ENCODE results near the gene COL23A1. TPM values are rescaled to one million over a fixed set of nuclear protein-coding genes. Genes with fewer than 3 reads are reported as not detected.

The COL23A1 gene
- total RNA-seq, 2 experiments from 2014 or later, result 0.11 TPM; not detected in 1

DNA sequence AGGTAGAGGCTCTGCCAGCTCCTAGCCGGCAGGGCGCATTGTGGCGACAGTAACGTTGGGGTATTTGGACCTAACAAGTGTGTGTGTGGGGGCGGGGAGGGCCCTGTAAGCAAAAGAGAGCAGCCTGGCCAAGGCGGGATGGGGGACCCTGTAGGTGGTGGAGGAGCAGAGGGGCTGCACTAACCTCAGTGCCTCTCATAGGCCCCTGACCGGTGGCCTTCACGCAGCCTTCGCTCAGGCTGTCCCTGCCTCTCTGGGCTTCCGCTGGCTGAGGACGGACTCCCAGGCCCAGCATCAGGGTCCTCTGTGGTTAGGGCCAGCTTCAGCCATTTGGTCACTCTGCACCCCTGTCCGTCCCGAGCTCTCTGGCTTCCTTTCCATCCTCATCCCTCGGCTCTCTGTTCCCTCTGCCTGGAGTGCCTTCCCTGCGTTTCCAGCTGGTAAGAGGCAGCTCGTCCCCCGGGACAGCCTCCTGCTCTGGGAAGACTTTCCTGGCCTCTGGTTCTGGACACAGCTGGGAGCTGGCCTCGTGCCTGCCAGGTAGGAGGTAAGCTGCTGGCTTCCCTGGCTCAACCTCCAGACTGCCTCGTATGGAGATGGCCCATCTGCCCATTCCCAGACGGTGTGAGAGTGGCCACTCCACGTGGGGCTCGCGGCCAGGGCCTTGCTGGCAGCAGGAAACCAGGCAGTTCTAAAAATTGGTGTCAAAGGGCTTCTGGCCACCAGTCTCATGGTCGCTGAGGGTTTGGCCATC is 318.3 kb downstream of the COL23A1 start:
- DNase-seq, result no peak
- CTCF ChIA-PET, result interaction anchor here (6.3 kb wide), 1 partner anchor 10 kb away, joined by 35 read pairs; no protein-coding TSS in a partner anchor
- intact Hi-C loops (cut with micrococcal nuclease), result no loop called here
- H3K4me3 Mint-ChIP-seq, result no peak overlapping the region
- H3K36me3 Mint-ChIP-seq (ENCODE audit: low read depth), result no peaks in the 10 kb centered on the region
- no peaks in the 10 kb centered on the region for H3K4me1 Mint-ChIP-seq (ENCODE audit: low read depth)
- POLR2A ChIA-PET, result interaction anchor here (0.6 kb wide), 2 partner anchors 67 to 320 kb away, joined by 3 read pairs; no protein-coding TSS in a partner anchor
- H3K9me3 Mint-ChIP-seq, result no peaks in the 10 kb centered on the region
- ATAC-seq, result no peak
- TF ChIP-seq, protein P1, sequence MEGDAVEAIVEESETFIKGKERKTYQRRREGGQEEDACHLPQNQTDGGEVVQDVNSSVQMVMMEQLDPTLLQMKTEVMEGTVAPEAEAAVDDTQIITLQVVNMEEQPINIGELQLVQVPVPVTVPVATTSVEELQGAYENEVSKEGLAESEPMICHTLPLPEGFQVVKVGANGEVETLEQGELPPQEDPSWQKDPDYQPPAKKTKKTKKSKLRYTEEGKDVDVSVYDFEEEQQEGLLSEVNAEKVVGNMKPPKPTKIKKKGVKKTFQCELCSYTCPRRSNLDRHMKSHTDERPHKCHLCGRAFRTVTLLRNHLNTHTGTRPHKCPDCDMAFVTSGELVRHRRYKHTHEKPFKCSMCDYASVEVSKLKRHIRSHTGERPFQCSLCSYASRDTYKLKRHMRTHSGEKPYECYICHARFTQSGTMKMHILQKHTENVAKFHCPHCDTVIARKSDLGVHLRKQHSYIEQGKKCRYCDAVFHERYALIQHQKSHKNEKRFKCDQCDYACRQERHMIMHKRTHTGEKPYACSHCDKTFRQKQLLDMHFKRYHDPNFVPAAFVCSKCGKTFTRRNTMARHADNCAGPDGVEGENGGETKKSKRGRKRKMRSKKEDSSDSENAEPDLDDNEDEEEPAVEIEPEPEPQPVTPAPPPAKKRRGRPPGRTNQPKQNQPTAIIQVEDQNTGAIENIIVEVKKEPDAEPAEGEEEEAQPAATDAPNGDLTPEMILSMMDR (IDR thresholded peaks at IDR 0.05), result no peak
- H3K27me3 Mint-ChIP-seq, result no peaks in the 10 kb centered on the region
- no peak overlapping the region for H3K27ac Mint-ChIP-seq

DNA sequence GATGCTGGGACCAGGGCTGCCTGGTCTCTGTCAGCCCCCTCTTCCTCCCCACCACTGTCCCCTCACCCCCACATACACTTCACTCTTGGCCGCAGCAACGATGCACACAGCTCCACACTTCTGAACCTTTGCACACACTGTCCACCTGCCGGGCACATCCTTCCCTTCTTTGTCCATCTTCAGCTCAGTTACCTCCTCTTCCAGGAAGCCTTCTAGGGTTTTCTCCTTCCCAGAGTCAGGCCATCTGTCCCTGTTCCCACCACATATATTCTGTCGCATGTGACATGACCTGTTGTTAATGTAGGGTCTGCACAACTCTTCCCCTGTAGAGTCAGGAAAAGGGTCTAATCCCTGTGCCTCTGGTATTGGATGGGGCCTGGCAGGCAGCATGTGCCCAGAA is 319.0 kb downstream of the COL23A1 start:
- Mint-ChIP-seq H3K36me3 (ENCODE audit: low read depth) (no peaks in the 10 kb centered on the region), H3K9me3 (no peaks in the 10 kb centered on the region), H3K27ac (no peak overlapping the region), H3K27me3 (no peaks in the 10 kb centered on the region), H3K4me3 (no peak overlapping the region), H3K4me1 (ENCODE audit: low read depth) (no peaks in the 10 kb centered on the region)
- POLR2A ChIA-PET, result no interaction called here
- CTCF ChIA-PET, result interaction anchor here (6.3 kb wide), 1 partner anchor 11 kb away, joined by 35 read pairs; no protein-coding TSS in a partner anchor
- DNase-seq (no peak), ATAC-seq (no peak)
- intact Hi-C loops (cut with micrococcal nuclease), result no loop called here
- TF ChIP-seq, protein P1 (IDR thresholded peaks at IDR 0.05), result no peak

- DNase-seq (no peak), ATAC-seq (no peak)
- no peaks in the 10 kb centered on the region for H3K36me3 Mint-ChIP-seq (ENCODE audit: low read depth)
- H3K9me3 Mint-ChIP-seq, result no peaks in the 10 kb centered on the region
- no peak overlapping the region for H3K4me3 Mint-ChIP-seq
- TF ChIP-seq, protein P1 (IDR thresholded peaks at IDR 0.05), result no peak
- intact Hi-C loops (cut with micrococcal nuclease), result no loop called here
- CTCF ChIA-PET, result interaction anchor here (1.8 kb wide), 1 partner anchor 15 kb away, joined by 4 read pairs; no protein-coding TSS in a partner anchor
- POLR2A ChIA-PET, result no interaction called here
- no peaks in the 10 kb centered on the region for H3K27me3 Mint-ChIP-seq
- no peaks in the 10 kb centered on the region for H3K4me1 Mint-ChIP-seq (ENCODE audit: low read depth)
- H3K27ac Mint-ChIP-seq, result no peak overlapping the region
These were observed 320.7 kb downstream of the COL23A1 start for GRCh38 chr5:178269499-178269898.

DNA sequence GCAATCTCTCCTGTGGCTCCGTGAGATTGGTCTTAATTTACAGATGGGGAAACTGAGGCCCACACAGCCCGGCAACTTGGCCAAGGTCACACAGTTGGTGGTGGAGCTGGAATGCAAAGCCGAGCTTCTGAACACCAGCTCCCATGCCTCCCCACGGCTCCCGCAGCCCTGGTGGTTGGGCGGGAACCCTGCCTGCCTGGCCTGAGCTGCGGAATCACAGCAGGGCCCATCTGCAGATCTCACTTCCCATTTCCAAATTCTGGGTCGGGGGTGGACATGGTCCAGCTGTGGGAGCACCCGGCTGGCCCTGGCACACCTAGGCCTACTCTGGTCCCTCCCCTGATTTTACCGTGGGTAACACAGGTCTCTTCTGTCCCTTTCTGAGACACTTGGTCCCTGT is 322.3 kb downstream of the COL23A1 start:
- no peaks in the 10 kb centered on the region for H3K27me3 Mint-ChIP-seq
- peaks cover 5% of the 10 kb centered on the region for H3K9me3 Mint-ChIP-seq
- CTCF ChIA-PET, result interaction anchor here (1.8 kb wide), 1 partner anchor 16 kb away, joined by 4 read pairs; no protein-coding TSS in a partner anchor
- H3K4me1 Mint-ChIP-seq (ENCODE audit: low read depth), result no peaks in the 10 kb centered on the region
- intact Hi-C loops (cut with micrococcal nuclease), result no loop called here
- H3K27ac Mint-ChIP-seq, result no peak overlapping the region
- ATAC-seq (no peak), DNase-seq (no peak)
- POLR2A ChIA-PET, result no interaction called here
- no peaks in the 10 kb centered on the region for H3K36me3 Mint-ChIP-seq (ENCODE audit: low read depth)
- no peak overlapping the region for H3K4me3 Mint-ChIP-seq
- TF ChIP-seq, protein P1 (IDR thresholded peaks at IDR 0.05), result no peak

- intact Hi-C loops (cut with micrococcal nuclease), result no loop called here
- no peaks in the 10 kb centered on the region for H3K27me3 Mint-ChIP-seq
- no peaks in the 10 kb centered on the region for H3K36me3 Mint-ChIP-seq (ENCODE audit: low read depth)
- ATAC-seq (no peak), DNase-seq (no peak)
- H3K9me3 Mint-ChIP-seq, result peaks cover 5% of the 10 kb centered on the region
- CTCF ChIA-PET, result interaction anchor here (1.4 kb wide), 1 partner anchor 12 kb away, joined by 5 read pairs; no protein-coding TSS in a partner anchor
- H3K4me1 Mint-ChIP-seq (ENCODE audit: low read depth), result no peaks in the 10 kb centered on the region
- H3K27ac Mint-ChIP-seq, result no peak overlapping the region
- POLR2A ChIA-PET, result no interaction called here
- H3K4me3 Mint-ChIP-seq, result no peak overlapping the region
- TF ChIP-seq, protein P1 (IDR thresholded peaks at IDR 0.05), result no peak
These were observed 322.9 kb downstream of the COL23A1 start for GRCh38 chr5:178267245-178267644.
